ENCODE data around the gene MED25. TPM values are rescaled to one million over a fixed set of nuclear protein-coding genes. Genes with fewer than 3 reads are reported as not detected.

Gene MED25
- total RNA-seq, 1 experiment from 2014 or later, result 37.8 TPM

DNA sequence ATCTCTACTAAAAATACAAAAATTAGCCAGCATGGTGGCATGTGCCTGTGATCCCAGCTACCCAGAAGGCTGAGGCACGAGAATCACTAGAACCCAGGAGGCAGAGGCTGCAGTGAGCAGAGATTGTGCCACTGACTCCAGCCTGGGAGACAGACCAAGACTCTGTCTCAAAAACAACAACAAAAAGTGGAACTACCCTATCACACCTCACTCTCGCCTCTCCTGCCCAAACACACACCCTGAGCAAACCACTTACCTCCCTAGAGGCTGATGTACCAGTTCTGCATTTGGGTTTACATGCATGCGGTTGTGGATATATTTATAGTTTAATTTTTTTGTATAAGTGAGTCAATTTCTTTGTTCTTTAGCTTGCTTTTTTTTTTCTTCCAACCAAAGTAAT lies 25.2 kb downstream of the MED25 start:
- peak; percentile 79 for DNase-seq
- Histone ChIP-seq H4K20me1 (ENCODE audit: insufficient read depth, low read depth, low read length) (0 out of 2 replicates have a peak, but pooled peaks cover 8% of the 10 kb centered on the region), H3K4me3 (ENCODE audit: low read length) (no peak overlapping the region), H3K27ac (ENCODE audit: low read length) (no peak overlapping the region), H3K79me2 (ENCODE audit: low read length) (no peaks in the 10 kb centered on the region), H3K27me3 (ENCODE audit: low read length) (no peaks in the 10 kb centered on the region), H3K9me2 (replicated peaks; ENCODE audit: insufficient read depth, low read length) (no peaks in the 10 kb centered on the region), H2AFZ (ENCODE audit: low read length) (no peak overlapping the region), H3K9me3 (ENCODE audit: low read length) (no peaks in the 10 kb centered on the region; the same call in 1 of the 2 replicates), H3K4me2 (ENCODE audit: low read depth, low read length, poor library complexity, severe bottlenecking) (no peak overlapping the region), H3K9ac (ENCODE audit: low read length) (no peak overlapping the region), H3K36me3 (ENCODE audit: insufficient read depth, low read length) (peaks cover 6% of the 10 kb centered on the region; the same call in 1 of the 2 replicates), H3K4me1 (ENCODE audit: low read length) (peaks cover 22% of the 10 kb centered on the region)

GRCh38 chr19:49844138-49845095 lies 26.3 kb downstream of the MED25 start:
- peak overlapping the region; percentile 34; the same call in 1 of the 2 replicates for H3K9ac ChIP-seq (ENCODE audit: low read length)
- no peaks in the 10 kb centered on the region for H3K27me3 ChIP-seq (ENCODE audit: low read length)
- H4K20me1 ChIP-seq (ENCODE audit: insufficient read depth, low read depth, low read length), result 0 out of 2 replicates have a peak, but pooled peaks cover 4% of the 10 kb centered on the region
- H3K4me2 ChIP-seq (ENCODE audit: low read depth, low read length, poor library complexity, severe bottlenecking), result no peak overlapping the region
- no peaks in the 10 kb centered on the region for H3K9me2 ChIP-seq (replicated peaks; ENCODE audit: insufficient read depth, low read length)
- no peak overlapping the region for H3K4me3 ChIP-seq (ENCODE audit: low read length)
- peak; percentile 59 for DNase-seq
- H3K27ac ChIP-seq (ENCODE audit: low read length), result no peak overlapping the region
- no peak overlapping the region for H2AFZ ChIP-seq (ENCODE audit: low read length)
- no peaks in the 10 kb centered on the region for H3K79me2 ChIP-seq (ENCODE audit: low read length)
- H3K36me3 ChIP-seq (ENCODE audit: insufficient read depth, low read length), result peaks cover 5% of the 10 kb centered on the region; the same call in 1 of the 2 replicates
- peaks cover 22% of the 10 kb centered on the region for H3K4me1 ChIP-seq (ENCODE audit: low read length)
- no peaks in the 10 kb centered on the region; the same call in 1 of the 2 replicates for H3K9me3 ChIP-seq (ENCODE audit: low read length)

DNA sequence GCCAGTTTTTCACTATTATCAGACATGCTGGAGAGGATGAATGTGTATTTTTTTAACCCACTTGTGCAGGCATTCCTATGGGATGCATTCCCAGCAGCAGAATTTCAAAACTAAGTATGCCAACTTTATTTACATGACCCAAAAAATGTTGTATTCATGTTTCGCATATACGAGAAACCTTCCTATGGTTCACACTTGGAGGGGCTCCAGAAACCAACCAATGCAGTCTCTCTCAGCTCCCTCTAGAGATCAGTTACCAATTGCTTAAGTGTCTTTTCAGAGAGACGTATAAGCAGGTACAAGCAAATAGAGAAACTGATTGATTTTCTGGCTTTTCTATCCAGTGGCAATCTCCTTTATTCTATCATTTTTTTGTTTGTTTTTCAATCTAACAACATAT lies 27.3 kb downstream of the MED25 start:
- peak; percentile 64 for DNase-seq
- Histone ChIP-seq H3K4me2 (ENCODE audit: low read depth, low read length, poor library complexity, severe bottlenecking) (no peak overlapping the region), H3K9me3 (ENCODE audit: low read length) (no peaks in the 10 kb centered on the region; the same call in 1 of the 2 replicates), H2AFZ (ENCODE audit: low read length) (no peak overlapping the region), H3K27me3 (ENCODE audit: low read length) (no peaks in the 10 kb centered on the region), H4K20me1 (ENCODE audit: insufficient read depth, low read depth, low read length) (0 out of 2 replicates have a peak, but pooled peaks cover 5% of the 10 kb centered on the region), H3K36me3 (ENCODE audit: insufficient read depth, low read length) (no peaks in the 10 kb centered on the region; the same call in 1 of the 2 replicates), H3K79me2 (ENCODE audit: low read length) (no peaks in the 10 kb centered on the region), H3K9me2 (replicated peaks; ENCODE audit: insufficient read depth, low read length) (no peaks in the 10 kb centered on the region), H3K4me3 (ENCODE audit: low read length) (no peak overlapping the region), H3K27ac (ENCODE audit: low read length) (no peak overlapping the region), H3K4me1 (ENCODE audit: low read length) (peaks cover 28% of the 10 kb centered on the region), H3K9ac (ENCODE audit: low read length) (no peak overlapping the region)

GRCh38 chr19:49846408-49846807 lies 28.3 kb downstream of the MED25 start:
- Histone ChIP-seq H3K9me2 (replicated peaks; ENCODE audit: insufficient read depth, low read length) (no peaks in the 10 kb centered on the region), H2AFZ (ENCODE audit: low read length) (no peak overlapping the region), H3K4me1 (ENCODE audit: low read length) (peaks cover 31% of the 10 kb centered on the region), H3K27ac (ENCODE audit: low read length) (no peak overlapping the region), H3K4me3 (ENCODE audit: low read length) (no peak overlapping the region), H3K9ac (ENCODE audit: low read length) (no peak overlapping the region), H3K36me3 (ENCODE audit: insufficient read depth, low read length) (no peaks in the 10 kb centered on the region; the same call in 1 of the 2 replicates), H3K4me2 (ENCODE audit: low read depth, low read length, poor library complexity, severe bottlenecking) (no peak overlapping the region), H4K20me1 (ENCODE audit: insufficient read depth, low read depth, low read length) (0 out of 2 replicates have a peak, but pooled peaks cover 5% of the 10 kb centered on the region), H3K79me2 (ENCODE audit: low read length) (no peaks in the 10 kb centered on the region), H3K9me3 (ENCODE audit: low read length) (no peaks in the 10 kb centered on the region; the same call in 1 of the 2 replicates), H3K27me3 (ENCODE audit: low read length) (no peaks in the 10 kb centered on the region)
- no peak for DNase-seq

DNA sequence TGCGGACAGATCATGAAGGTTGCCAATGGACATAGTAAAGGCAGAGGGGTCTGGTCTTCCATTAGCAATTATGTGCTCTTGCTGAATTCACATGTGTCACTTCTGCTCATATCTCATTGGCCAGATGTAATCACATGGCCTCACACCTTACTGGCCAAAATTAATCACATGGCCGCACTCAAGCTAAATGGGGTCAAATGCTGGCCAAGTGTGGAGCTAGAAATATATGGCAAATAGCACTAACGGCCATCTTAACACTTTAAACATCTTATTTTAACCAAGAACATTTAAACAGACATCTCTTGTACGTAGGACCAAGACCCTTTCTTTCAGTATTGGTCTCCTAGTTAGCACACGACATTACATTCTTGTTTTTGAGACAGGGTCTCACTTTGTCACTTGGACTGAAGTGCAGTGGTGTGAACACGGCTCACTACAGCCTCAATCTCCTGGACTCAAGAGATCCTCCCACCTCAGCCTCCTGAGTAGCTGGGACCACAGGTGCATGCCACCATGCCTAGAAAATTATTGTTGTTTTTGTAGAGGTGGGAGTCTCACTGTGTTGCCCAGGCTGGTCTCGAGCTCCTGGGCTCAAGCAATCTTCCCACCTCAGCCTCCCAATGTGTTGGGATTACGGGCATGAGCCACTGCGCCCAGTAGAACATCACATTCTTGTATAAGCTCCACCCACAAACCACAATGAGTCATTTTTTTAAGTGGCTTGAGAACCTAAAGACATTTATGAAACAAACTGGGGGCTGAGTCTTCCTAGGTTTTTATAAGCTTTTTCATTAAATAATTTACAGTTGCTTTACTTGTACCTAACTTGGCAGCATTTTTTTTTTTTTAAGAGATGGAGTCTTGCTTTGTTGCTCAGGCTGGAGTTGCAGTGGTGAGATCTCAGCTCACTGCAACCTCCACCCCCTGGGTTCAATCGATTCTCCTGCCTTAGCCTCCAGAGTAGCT lies 29.9 kb downstream of the MED25 start:
- peak; percentile 67 for DNase-seq
- H2AFZ ChIP-seq (ENCODE audit: low read length), result no peak overlapping the region
- peaks cover 14% of the 10 kb centered on the region for H3K79me2 ChIP-seq (ENCODE audit: low read length)
- no peak overlapping the region for H3K4me3 ChIP-seq (ENCODE audit: low read length)
- peaks cover 18% of the 10 kb centered on the region for H4K20me1 ChIP-seq (ENCODE audit: insufficient read depth, low read depth, low read length)
- H3K9me2 ChIP-seq (replicated peaks; ENCODE audit: insufficient read depth, low read length), result no peaks in the 10 kb centered on the region
- peaks cover 38% of the 10 kb centered on the region for H3K4me1 ChIP-seq (ENCODE audit: low read length)
- H3K4me2 ChIP-seq (ENCODE audit: low read depth, low read length, poor library complexity, severe bottlenecking), result no peak overlapping the region
- no peaks in the 10 kb centered on the region; the same call in 1 of the 2 replicates for H3K9me3 ChIP-seq (ENCODE audit: low read length)
- no peak overlapping the region for H3K27ac ChIP-seq (ENCODE audit: low read length)
- H3K36me3 ChIP-seq (ENCODE audit: insufficient read depth, low read length), result no peaks in the 10 kb centered on the region; the same call in 1 of the 2 replicates
- no peak overlapping the region for H3K9ac ChIP-seq (ENCODE audit: low read length)
- H3K27me3 ChIP-seq (ENCODE audit: low read length), result no peaks in the 10 kb centered on the region

GRCh38 chr19:49848938-49849337 lies 30.8 kb downstream of the MED25 start:
- Histone ChIP-seq H3K27ac (ENCODE audit: low read length) (no peak overlapping the region), H3K27me3 (ENCODE audit: low read length) (no peaks in the 10 kb centered on the region), H3K9me2 (replicated peaks; ENCODE audit: insufficient read depth, low read length) (no peaks in the 10 kb centered on the region), H3K9ac (ENCODE audit: low read length) (no peak overlapping the region), H3K36me3 (ENCODE audit: insufficient read depth, low read length) (no peaks in the 10 kb centered on the region; the same call in 1 of the 2 replicates), H3K4me3 (ENCODE audit: low read length) (no peak overlapping the region), H3K4me2 (ENCODE audit: low read depth, low read length, poor library complexity, severe bottlenecking) (no peak overlapping the region), H3K79me2 (ENCODE audit: low read length) (peaks cover 23% of the 10 kb centered on the region), H2AFZ (ENCODE audit: low read length) (no peak overlapping the region), H3K9me3 (ENCODE audit: low read length) (no peaks in the 10 kb centered on the region; the same call in 1 of the 2 replicates), H3K4me1 (ENCODE audit: low read length) (peaks cover 38% of the 10 kb centered on the region), H4K20me1 (ENCODE audit: insufficient read depth, low read depth, low read length) (peaks cover 25% of the 10 kb centered on the region)
- no peak for DNase-seq

GRCh38 chr19:49849433-49850220 lies 31.5 kb downstream of the MED25 start:
- H3K9ac ChIP-seq (ENCODE audit: low read length), result no peak overlapping the region
- H3K9me3 ChIP-seq (ENCODE audit: low read length), result no peaks in the 10 kb centered on the region; the same call in 1 of the 2 replicates
- no peak overlapping the region for H2AFZ ChIP-seq (ENCODE audit: low read length)
- H3K4me2 ChIP-seq (ENCODE audit: low read depth, low read length, poor library complexity, severe bottlenecking), result peak overlapping the region; percentile 92
- no peak overlapping the region for H3K27ac ChIP-seq (ENCODE audit: low read length)
- H3K4me1 ChIP-seq (ENCODE audit: low read length), result peaks cover 33% of the 10 kb centered on the region
- no peaks in the 10 kb centered on the region; the same call in 1 of the 2 replicates for H3K36me3 ChIP-seq (ENCODE audit: insufficient read depth, low read length)
- DNase-seq, result no peak
- H3K79me2 ChIP-seq (ENCODE audit: low read length), result peaks cover 29% of the 10 kb centered on the region
- H3K9me2 ChIP-seq (replicated peaks; ENCODE audit: insufficient read depth, low read length), result no peaks in the 10 kb centered on the region
- peaks cover 32% of the 10 kb centered on the region for H4K20me1 ChIP-seq (ENCODE audit: insufficient read depth, low read depth, low read length)
- no peaks in the 10 kb centered on the region for H3K27me3 ChIP-seq (ENCODE audit: low read length)
- peak overlapping the region; percentile 72 for H3K4me3 ChIP-seq (ENCODE audit: low read length)

All from Karpas-422 (cell line).